ENCODE data around the gene GMCL1. TPM values are rescaled to one million over a fixed set of nuclear protein-coding genes. Genes with fewer than 3 reads are reported as not detected.

GMCL1 gene
- total RNA-seq, 1 donor from 2014 or later, result 10.4 TPM

GRCh38 chr2:69902213-69902922 is 72.9 kb downstream of the GMCL1 start:
- Histone ChIP-seq H3K4me3 (no peak overlapping the region), H3K36me3 (peaks cover 44 to 87% of the 10 kb centered on the region in 2 donors), H3K27ac (no peak overlapping the region), H3K4me1 (no peaks in the 10 kb centered on the region), H3K9me3 (no peaks in the 10 kb centered on the region), H3K27me3 (no peaks in the 10 kb centered on the region)
- TF ChIP-seq CTCF (IDR thresholded peaks at IDR 0.05), result no peak
- DNase-seq (ENCODE audit: low spot score in 2 of 2), result peak in 1 of 2 donors; percentile 67
- intact Hi-C loops (cut with DNase I), result no loop called here

- intact Hi-C loops (cut with DNase I), result no loop called here
- Histone ChIP-seq H3K36me3 (peaks cover 41 to 70% of the 10 kb centered on the region in 2 donors), H3K27me3 (no peaks in the 10 kb centered on the region), H3K27ac (no peak overlapping the region), H3K4me1 (no peaks in the 10 kb centered on the region), H3K9me3 (no peaks in the 10 kb centered on the region), H3K4me3 (no peak overlapping the region)
- no peak for TF ChIP-seq CTCF (IDR thresholded peaks at IDR 0.05)
- no peak for DNase-seq (ENCODE audit: low spot score in 2 of 2)
These were observed 77.8 kb downstream of the GMCL1 start for GRCh38 chr2:69907216-69907615.

- peaks cover 18 to 35% of the 10 kb centered on the region in 2 donors for H3K36me3 ChIP-seq
- H3K9me3 ChIP-seq, result no peaks in the 10 kb centered on the region
- no peak for DNase-seq (ENCODE audit: low spot score in 2 of 2)
- intact Hi-C loops (cut with DNase I), result loop anchor here (10.0 kb wide), 1 partner anchor 1313 kb away; the partner anchor contains the start of gene PAIP2B
- H3K27me3 ChIP-seq, result no peaks in the 10 kb centered on the region
- TF ChIP-seq CTCF (IDR thresholded peaks at IDR 0.05), result peak in 2 of 3 experiments; percentile 42 to 72
- H3K27ac ChIP-seq, result peak overlapping the region in 1 of 2 donors; percentile 17
- no peak overlapping the region for H3K4me3 ChIP-seq
- peaks cover 0 to 7% of the 10 kb centered on the region in 2 donors for H3K4me1 ChIP-seq
These were observed 82.6 kb downstream of the GMCL1 start for GRCh38 chr2:69911985-69912563.

- Histone ChIP-seq H3K27ac (peak overlapping the region; percentile 92), H3K27me3 (no peaks in the 10 kb centered on the region), H3K4me3 (peak overlapping the region; percentile 67 to 76), H3K4me1 (peaks cover 0 to 17% of the 10 kb centered on the region in 2 donors), H3K36me3 (peaks cover 8 to 14% of the 10 kb centered on the region in 2 donors), H3K9me3 (no peaks in the 10 kb centered on the region)
- intact Hi-C loops (cut with DNase I), result loop anchor here (1.0 to 10.0 kb wide), 9 partner anchors 114 to 1310 kb away; partner anchors contain the start of genes C2orf42, PAIP2B, PCYOX1 and SNRPG
- TF ChIP-seq CTCF (IDR thresholded peaks at IDR 0.05), result peak in 2 of 3 experiments; percentile 15 to 20
- DNase-seq (ENCODE audit: low spot score in 2 of 2), result peak; percentile 100
These were observed 84.9 kb downstream of the GMCL1 start for GRCh38 chr2:69914164-69914949.

Measured in ascending aorta (tissue), 2 donors.